Retinal pigment epithelial cell (primary cell): ENCODE measurements around the gene SHANK3.

Experiments used
- DNase-seq: peaks from one replicate; pipeline ENCODE4 v3.0.0-alpha.2; 2010; ENCODE audit warnings: low read depth
- H3K4me3 ChIP-seq: 2 replicates; pipeline ENCODE4 v1.5.1; 2011; ENCODE audit warnings: mild to moderate bottlenecking, low read length, control low read depth, moderate library complexity
- CTCF ChIP-seq: conservative IDR thresholded peaks from 2 replicates; pipeline ENCODE4 v1.5.1; 2011; ENCODE audit warnings: low read depth, low read length, control low read depth, inconsistent platforms

The SHANK3 gene

DNA sequence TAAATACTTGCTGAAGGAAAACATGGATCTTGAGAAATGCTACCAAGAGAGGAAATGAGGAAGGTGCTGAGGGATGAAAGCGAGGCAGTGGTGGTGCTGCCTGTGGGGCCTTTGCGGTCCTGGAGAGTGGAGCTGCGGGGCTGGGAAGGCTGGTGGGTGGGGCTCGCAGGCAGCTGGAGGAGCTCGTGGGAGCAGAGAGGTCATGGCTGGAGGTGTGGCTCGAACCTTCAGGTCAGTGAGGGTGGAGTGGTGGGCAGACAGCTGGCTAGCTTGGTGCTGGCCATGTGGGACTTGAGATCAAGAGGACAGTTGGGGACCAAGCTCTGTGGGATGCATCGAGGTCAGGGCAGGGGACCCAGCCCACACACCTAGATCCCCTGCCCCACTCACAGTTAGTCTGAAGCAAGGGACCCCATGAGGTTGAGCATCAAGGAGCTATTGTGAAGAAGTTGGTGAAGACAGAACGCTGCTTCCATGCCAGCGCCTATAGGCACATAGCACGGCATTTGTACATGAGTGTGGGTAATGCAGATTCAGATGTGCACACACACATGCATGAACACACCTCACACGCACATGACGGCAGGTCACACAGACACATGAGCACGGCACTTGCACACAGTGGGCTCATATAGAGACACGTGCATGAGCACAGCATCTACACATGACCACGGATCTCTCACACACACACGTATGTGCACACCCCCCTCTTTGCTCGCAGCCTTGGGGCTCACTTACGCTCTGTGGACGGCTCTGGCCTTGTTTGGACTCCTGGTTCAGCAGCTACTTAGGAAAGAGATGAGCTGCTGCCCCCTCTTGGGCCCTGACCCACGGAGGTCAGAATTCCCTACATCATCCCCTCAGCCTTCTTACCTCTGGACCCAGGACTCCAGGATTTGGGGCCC, 30.4 kb downstream of the SHANK3 start:
- TF ChIP-seq CTCF = no peak
- no peak for DNase-seq
- no peak overlapping the region for H3K4me3 ChIP-seq

DNA sequence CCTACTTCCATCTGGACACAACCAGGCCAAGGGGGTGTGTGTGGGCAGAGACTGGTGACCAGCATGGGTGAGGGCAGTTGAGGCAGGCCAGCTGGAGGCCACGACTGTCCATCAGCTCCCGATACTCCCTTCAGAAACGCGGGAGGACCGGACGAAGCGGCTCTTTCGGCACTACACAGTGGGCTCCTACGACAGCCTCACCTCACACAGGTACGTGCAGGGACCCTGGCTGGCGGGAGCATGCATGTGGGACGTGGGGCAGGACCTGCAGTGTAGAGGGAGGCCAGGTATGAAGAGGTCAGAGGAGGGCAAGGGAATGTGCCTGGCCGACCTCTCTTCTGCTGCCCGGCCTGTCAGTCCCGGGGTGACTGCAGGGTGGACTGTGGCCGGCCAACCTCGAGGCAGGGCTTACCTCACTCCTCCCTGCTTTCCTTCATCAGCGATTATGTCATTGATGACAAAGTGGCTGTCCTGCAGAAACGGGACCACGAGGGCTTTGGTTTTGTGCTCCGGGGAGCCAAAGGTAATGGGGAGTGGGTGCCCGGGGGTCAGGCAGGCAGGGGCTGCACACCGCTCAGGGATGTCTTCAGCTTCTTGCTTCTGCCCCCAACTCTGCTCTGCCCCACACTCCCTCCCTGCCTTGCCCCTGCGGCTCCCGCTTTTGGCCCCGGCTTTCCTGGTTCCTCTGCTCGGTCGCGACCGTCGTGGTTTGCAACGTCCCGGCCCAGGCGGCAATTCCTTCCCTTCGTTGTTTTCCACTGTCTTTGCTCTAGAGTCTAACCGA, 31.3 kb downstream of the SHANK3 start:
- TF ChIP-seq CTCF = no peak
- no peak overlapping the region for H3K4me3 ChIP-seq

DNA sequence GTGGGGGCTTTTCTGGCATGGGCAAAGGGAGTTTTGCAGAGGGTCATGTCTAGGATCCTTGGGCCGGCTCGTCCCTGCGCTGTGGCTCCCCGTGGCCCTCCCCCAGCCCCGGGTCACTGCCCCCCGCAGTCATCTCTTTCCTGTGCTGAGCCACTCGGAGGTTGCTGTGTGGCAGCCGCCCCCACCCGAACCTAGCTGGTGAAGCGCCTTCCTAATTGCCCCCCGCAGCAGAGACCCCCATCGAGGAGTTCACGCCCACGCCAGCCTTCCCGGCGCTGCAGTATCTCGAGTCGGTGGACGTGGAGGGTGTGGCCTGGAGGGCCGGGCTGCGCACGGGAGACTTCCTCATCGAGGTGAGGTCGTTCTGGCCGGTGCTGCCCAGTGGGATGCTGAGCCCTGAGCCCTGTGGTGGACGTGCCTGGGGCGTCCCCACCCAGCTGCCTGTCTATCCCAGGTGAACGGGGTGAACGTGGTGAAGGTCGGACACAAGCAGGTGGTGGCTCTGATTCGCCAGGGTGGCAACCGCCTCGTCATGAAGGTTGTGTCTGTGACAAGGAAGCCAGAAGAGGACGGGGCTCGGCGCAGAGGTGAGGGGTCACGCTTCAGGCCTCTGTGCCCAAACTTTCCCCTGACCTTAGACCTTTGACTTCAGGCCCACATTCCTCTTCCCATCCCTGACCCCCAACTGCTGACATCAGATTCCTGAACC, 32.0 kb downstream of the SHANK3 start:
- H3K4me3 ChIP-seq = peak overlapping the region; percentile 25
- no peak for DNase-seq
- TF ChIP-seq CTCF = no peak

More for the DNA sequence above, 31.3 kb downstream of the SHANK3 start:
- no peak for DNase-seq

GRCh38 chr22:50705219-50705691, 32.6 kb downstream of the SHANK3 start:
- no peak for TF ChIP-seq CTCF
- peak overlapping the region; percentile 25 for H3K4me3 ChIP-seq
- DNase-seq = peak; percentile 49

DNA sequence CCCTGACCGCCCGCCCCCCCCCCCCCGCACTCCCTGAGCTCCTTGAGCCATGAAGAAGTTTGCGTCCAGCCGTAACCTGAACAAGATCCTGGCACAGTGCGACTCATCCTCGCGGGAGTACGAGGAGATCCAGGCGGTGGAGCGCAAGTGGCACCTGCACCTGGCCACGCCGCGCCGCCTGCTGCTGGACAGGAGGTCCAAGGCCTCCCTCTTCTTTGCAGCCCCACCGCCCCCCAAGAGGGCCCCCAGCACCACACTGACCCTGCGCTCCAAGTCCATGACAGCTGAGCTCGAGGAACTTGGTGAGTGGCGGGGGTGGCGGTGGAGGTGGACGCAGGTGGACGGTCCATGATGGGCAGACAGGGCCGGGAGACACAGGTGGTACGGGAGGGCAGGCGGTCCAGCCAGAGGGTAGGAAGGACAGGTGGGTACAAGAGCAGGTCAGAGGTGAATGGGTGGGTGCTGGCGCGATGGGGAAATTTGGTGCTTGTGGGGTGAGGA, 33.3 kb downstream of the SHANK3 start:
- TF ChIP-seq CTCF = no peak
- DNase-seq = no peak

GRCh38 chr22:50706481-50707125, 34.0 kb downstream of the SHANK3 start:
- DNase-seq = no peak
- no peak for TF ChIP-seq CTCF
- no peak overlapping the region for H3K4me3 ChIP-seq

More for the DNA sequence above, 33.3 kb downstream of the SHANK3 start:
- no peak overlapping the region for H3K4me3 ChIP-seq
